ENCODE results near the gene SMTN.
"Not testable (repeated sequence)": the region's sequence is repeated elsewhere in the genome, so short reads cannot be mapped to it uniquely, and the experiment has no call there.

SMTN gene

GRCh38 chr22:31091106-31091975, 10.2 kb downstream of the SMTN start:
- no peak for DNase-seq

- no peak for DNase-seq
These were observed 11.0 kb downstream of the SMTN start for GRCh38 chr22:31092161-31092560.

GRCh38 chr22:31093086-31093850, 12.2 kb downstream of the SMTN start:
- DNase-seq: no peak

GRCh38 chr22:31094021-31094551, 13.0 kb downstream of the SMTN start:
- no peak for DNase-seq

- DNase-seq: no peak
These were observed 13.6 kb downstream of the SMTN start for GRCh38 chr22:31094741-31095140.

- no peak for DNase-seq
These were observed 14.6 kb downstream of the SMTN start for GRCh38 chr22:31095637-31096249.

- DNase-seq: no peak
These were observed 15.7 kb downstream of the SMTN start for GRCh38 chr22:31096657-31097279.

- not testable (repeated sequence) for DNase-seq
These were observed 16.4 kb downstream of the SMTN start for GRCh38 chr22:31097539-31097938.

GRCh38 chr22:31097941-31098631, 17.0 kb downstream of the SMTN start:
- no peak for DNase-seq

GRCh38 chr22:31098632-31099110, 17.6 kb downstream of the SMTN start:
- no peak for DNase-seq

GRCh38 chr22:31099386-31099785, 18.3 kb downstream of the SMTN start:
- DNase-seq: no peak

GRCh38 chr22:31099841-31100761, 19.0 kb downstream of the SMTN start:
- DNase-seq: no peak

- DNase-seq: no peak
These were observed 19.8 kb downstream of the SMTN start for GRCh38 chr22:31100762-31101525.

- DNase-seq: no peak
These were observed 21.4 kb downstream of the SMTN start for GRCh38 chr22:31102441-31103081.

GRCh38 chr22:31103111-31103510, 22.0 kb downstream of the SMTN start:
- no peak for DNase-seq

- DNase-seq: no peak
These were observed 23.0 kb downstream of the SMTN start for GRCh38 chr22:31103899-31104694.

- DNase-seq: no peak
These were observed 23.8 kb downstream of the SMTN start for GRCh38 chr22:31104869-31105268.

GRCh38 chr22:31105282-31105929, 24.3 kb downstream of the SMTN start:
- DNase-seq: no peak

All from activated CD8-positive, alpha-beta memory T cell treated with anti-CD3 and anti-CD28 coated beads for 24 hours (primary cell).